Trophoblast cell (in vitro differentiated cells and primary cell): ENCODE results near the gene VTI1A. TPM values are rescaled to one million over a fixed set of nuclear protein-coding genes. Genes with fewer than 3 reads are reported as not detected.

ENCODE experiments used
- DNase-seq, 2 donors: peaks; one replicate each; pipeline ENCODE4 v3.0.0-alpha.2; 2016
- H2AFZ ChIP-seq: 2 replicates; pipeline ENCODE4 v1.6.1; 2013; ENCODE audit warnings: low read length, moderate library complexity, mild to moderate bottlenecking; ENCODE audit not compliant: insufficient read depth, poor library complexity
- H2AK5ac ChIP-seq: 2 replicates; pipeline ENCODE4 v1.6.1; 2013; ENCODE audit warnings: mild to moderate bottlenecking, low read length
- H2BK120ac ChIP-seq: 2 replicates; pipeline ENCODE4 v1.6.1; 2013; ENCODE audit warnings: low read length, mild to moderate bottlenecking, moderate library complexity; ENCODE audit not compliant: insufficient read depth, poor library complexity
- H2BK12ac ChIP-seq: 2 replicates; pipeline ENCODE4 v1.6.1; 2013; ENCODE audit warnings: mild to moderate bottlenecking, low read length, moderate library complexity
- H2BK5ac ChIP-seq: 2 replicates; pipeline ENCODE4 v1.6.1; 2013; ENCODE audit warnings: low read length, low read depth, moderate library complexity, mild to moderate bottlenecking; ENCODE audit not compliant: poor library complexity
- H3K14ac ChIP-seq: 2 replicates; pipeline ENCODE4 v1.6.1; 2013; ENCODE audit warnings: mild to moderate bottlenecking, low read length
- H3K18ac ChIP-seq: 2 replicates; pipeline ENCODE4 v1.6.1; 2013; ENCODE audit warnings: mild to moderate bottlenecking, low read length
- H3K23ac ChIP-seq: 2 replicates; pipeline ENCODE4 v1.6.1; 2013; ENCODE audit warnings: low read length
- H3K27ac ChIP-seq: 2 replicates; pipeline ENCODE4 v1.5.1; 2013; ENCODE audit warnings: low read depth, mild to moderate bottlenecking, inconsistent platforms, low read length, moderate library complexity
- H3K27me3 ChIP-seq: 2 replicates; pipeline ENCODE4 v1.6.1; 2013; ENCODE audit warnings: inconsistent platforms, mild to moderate bottlenecking, low read length, moderate library complexity; ENCODE audit not compliant: insufficient read depth
- H3K36me3 ChIP-seq, 2 experiments: 1 replicate in 1 of 2; 2 replicates in 1 of 2; pipeline ENCODE4 v1.6.1; 2013; ENCODE audit warnings: low read length in 2 of 2, mild to moderate bottlenecking in 2 of 2, moderate library complexity in 1 of 2; ENCODE audit not compliant: insufficient read depth in 2 of 2, control insufficient read depth in 1 of 2
- H3K4ac ChIP-seq: 2 replicates; pipeline ENCODE4 v1.6.1; 2013; ENCODE audit warnings: low read depth, mild to moderate bottlenecking, low read length, moderate library complexity
- H3K4me1 ChIP-seq, 2 experiments: 1 replicate in 1 of 2; 2 replicates in 1 of 2; pipeline ENCODE4 v1.6.1; 2013; ENCODE audit warnings: low read length in 2 of 2, mild to moderate bottlenecking in 2 of 2, moderate library complexity in 1 of 2; ENCODE audit not compliant: insufficient read depth in 2 of 2, control insufficient read depth in 1 of 2
- H3K4me2 ChIP-seq: 2 replicates; pipeline ENCODE4 v1.6.1; 2013; ENCODE audit warnings: inconsistent platforms, mild to moderate bottlenecking, low read length, moderate library complexity
- H3K4me3 ChIP-seq: 2 replicates; pipeline ENCODE4 v1.5.1; 2013; ENCODE audit warnings: mild to moderate bottlenecking, low read depth, low read length, inconsistent platforms
- H3K79me1 ChIP-seq: one replicate; pipeline ENCODE4 v1.6.1; 2013; ENCODE audit warnings: low read length
- H3K79me2 ChIP-seq: 2 replicates; pipeline ENCODE4 v1.6.1; 2013; ENCODE audit warnings: low read length, mild to moderate bottlenecking; ENCODE audit not compliant: control insufficient read depth, insufficient read depth, poor library complexity
- H3K9ac ChIP-seq: 2 replicates; pipeline ENCODE4 v1.6.1; 2013; ENCODE audit warnings: mild to moderate bottlenecking, low read length
- H3K9me3 ChIP-seq: 2 replicates; pipeline ENCODE4 v1.6.1; 2013; ENCODE audit warnings: low read depth, mild to moderate bottlenecking, control low read depth, inconsistent platforms, low read length; ENCODE audit not compliant: insufficient read depth
- H4K12ac ChIP-seq: 2 replicates; pipeline ENCODE4 v1.6.1; 2013; ENCODE audit warnings: low read depth, mild to moderate bottlenecking, low read length, moderate library complexity
- H4K8ac ChIP-seq: 2 replicates; pipeline ENCODE4 v1.6.1; 2013; ENCODE audit warnings: low read depth, mild to moderate bottlenecking, low read length, moderate library complexity
- H4K91ac ChIP-seq: one replicate; pipeline ENCODE4 v1.6.1; 2013; ENCODE audit warnings: low read depth, mild to moderate bottlenecking, low read length, moderate library complexity
- WGBS: extraction: QIAGEN DNeasy Blood & Tissue Kit; methylation state at CpG from one replicate; pipeline ENCODE4 v1.1.7; 2013; ENCODE audit warnings: missing lambda C conversion rate; ENCODE audit not compliant: insufficient read length, insufficient coverage; ENCODE audit errors: extremely low coverage; 5-methylcytosine and 5-hydroxymethylcytosine counted together
- polyA plus RNA-seq: library from polyadenylated mRNA; stranded (reverse); fragments of 200-250 nt; gene quantifications from 2 replicates; pipeline ENCODE4 v1.2.3, GENCODE V29; 2013

VTI1A gene
- 11.6 and 12.1 TPM in 2 replicates for polyA plus RNA-seq

- Histone ChIP-seq H4K91ac (peak within 1 kb of the TSS; percentile 78), H2AK5ac (peak within 1 kb of the TSS; percentile 80), H4K12ac (peak within 1 kb of the TSS; percentile 96), H3K9me3 (no peaks in the 10 kb centered on the region), H3K4me2 (peak within 1 kb of the TSS; percentile 82), H3K18ac (peak within 1 kb of the TSS; percentile 73), H2BK5ac (peak within 1 kb of the TSS; percentile 85), H3K4ac (peak within 1 kb of the TSS; percentile 97), H3K4me3 (peak within 1 kb of the TSS; percentile 97), H3K36me3 (peaks cover 0 to 9% of the 10 kb centered on the region in 2 experiments), H4K8ac (peak within 1 kb of the TSS; percentile 97), H2AFZ (peak within 1 kb of the TSS; percentile 99), H3K14ac (peak within 1 kb of the TSS; percentile 92), H3K27me3 (no peaks in the 10 kb centered on the region), H3K27ac (peak within 1 kb of the TSS; percentile 16), H2BK120ac (peak within 1 kb of the TSS; percentile 81), H3K4me1 (peaks cover 0 to 5% of the 10 kb centered on the region in 2 experiments), H2BK12ac (no peak within 1 kb of the TSS), H3K79me1 (peaks cover 10% of the 10 kb centered on the region), H3K23ac (no peak within 1 kb of the TSS), H3K9ac (peak within 1 kb of the TSS; percentile 96), H3K79me2 (peaks cover 9% of the 10 kb centered on the region)
- peak; percentile 86 to 90 for DNase-seq
- WGBS, result no CpG with 5 or more reads among the region's 59 CpGs
Observed at GRCh38 chr10:112446855-112447619, at the start of gene VTI1A, which contains the start of gene ZDHHC6. Gene VTI1A, plus strand, starts transcription at chr10:112447215. Its CDS starts 159 bp downstream, at chr10:112447374. Gene ZDHHC6, minus strand, starts transcription at chr10:112446914. Its CDS starts 1,478 bp downstream, at chr10:112445436.

- no peaks in the 10 kb centered on the region for H3K9me3 ChIP-seq
- no peak overlapping the region for H3K23ac ChIP-seq
- H3K27me3 ChIP-seq, result no peaks in the 10 kb centered on the region
- no peak overlapping the region for H3K27ac ChIP-seq
- peaks cover 0 to 2% of the 10 kb centered on the region in 2 experiments for H3K4me1 ChIP-seq
- WGBS, result no CpG with 5 or more reads among the region's 2 CpGs
- no peak overlapping the region for H2BK12ac ChIP-seq
- no peak overlapping the region for H2BK120ac ChIP-seq
- H2AFZ ChIP-seq, result no peak overlapping the region
- no peaks in the 10 kb centered on the region for H3K79me1 ChIP-seq
- no peak overlapping the region for H3K18ac ChIP-seq
- no peaks in the 10 kb centered on the region for H3K79me2 ChIP-seq
- H3K36me3 ChIP-seq, result no peaks in the 10 kb centered on the region
- no peak overlapping the region for H4K8ac ChIP-seq
- H3K14ac ChIP-seq, result no peak overlapping the region
- H4K12ac ChIP-seq, result no peak overlapping the region
- H3K4me2 ChIP-seq, result no peak overlapping the region
- DNase-seq, result peak; percentile 51 to 80
- no peak overlapping the region for H3K4ac ChIP-seq
- H2BK5ac ChIP-seq, result no peak overlapping the region
- H3K9ac ChIP-seq, result no peak overlapping the region
- H4K91ac ChIP-seq, result no peak overlapping the region
- no peak overlapping the region for H2AK5ac ChIP-seq
- H3K4me3 ChIP-seq, result no peak overlapping the region
Observed at GRCh38 chr10:112397592-112397991, 49.4 kb upstream of the VTI1A start.

GRCh38 chr10:112402917-112403316 lies 44.1 kb upstream of the VTI1A start:
- no peak overlapping the region for H2AK5ac ChIP-seq
- H3K4me2 ChIP-seq, result no peak overlapping the region
- no peak overlapping the region for H3K9ac ChIP-seq
- no peak overlapping the region for H4K8ac ChIP-seq
- WGBS, result no CpG with 5 or more reads among the region's 2 CpGs
- H3K79me2 ChIP-seq, result no peaks in the 10 kb centered on the region
- DNase-seq, result no peak
- H3K23ac ChIP-seq, result no peak overlapping the region
- H2BK12ac ChIP-seq, result no peak overlapping the region
- H3K18ac ChIP-seq, result no peak overlapping the region
- no peaks in the 10 kb centered on the region for H3K27me3 ChIP-seq
- H3K36me3 ChIP-seq, result no peaks in the 10 kb centered on the region
- no peaks in the 10 kb centered on the region for H3K79me1 ChIP-seq
- H4K91ac ChIP-seq, result no peak overlapping the region
- H4K12ac ChIP-seq, result no peak overlapping the region
- no peak overlapping the region for H3K14ac ChIP-seq
- H2BK5ac ChIP-seq, result no peak overlapping the region
- H2AFZ ChIP-seq, result no peak overlapping the region
- H3K4me1 ChIP-seq, result no peaks in the 10 kb centered on the region
- H3K9me3 ChIP-seq, result no peaks in the 10 kb centered on the region
- no peak overlapping the region for H3K4ac ChIP-seq
- no peak overlapping the region for H3K4me3 ChIP-seq
- H3K27ac ChIP-seq, result no peak overlapping the region
- H2BK120ac ChIP-seq, result no peak overlapping the region

GRCh38 chr10:112404617-112405016 lies 42.4 kb upstream of the VTI1A start:
- Histone ChIP-seq H3K36me3 (no peaks in the 10 kb centered on the region), H2BK12ac (no peak overlapping the region), H3K79me2 (no peaks in the 10 kb centered on the region), H3K4me1 (no peaks in the 10 kb centered on the region), H3K27me3 (no peaks in the 10 kb centered on the region), H4K12ac (no peak overlapping the region), H3K27ac (no peak overlapping the region), H3K9me3 (no peaks in the 10 kb centered on the region), H4K91ac (no peak overlapping the region), H2AFZ (no peak overlapping the region), H2AK5ac (no peak overlapping the region), H2BK120ac (no peak overlapping the region), H3K18ac (no peak overlapping the region), H3K4ac (no peak overlapping the region), H4K8ac (no peak overlapping the region), H3K4me2 (peak overlapping the region; percentile 27), H2BK5ac (no peak overlapping the region), H3K9ac (no peak overlapping the region), H3K4me3 (no peak overlapping the region), H3K79me1 (no peaks in the 10 kb centered on the region), H3K23ac (no peak overlapping the region), H3K14ac (no peak overlapping the region)
- DNase-seq, result peak; percentile 72 to 89
- WGBS, result no CpG with 5 or more reads among the region's 3 CpGs
